A673 (cell line): Measurements from ENCODE around the gene NFU1.

Experiments used
- EZH2 ChIP-seq: fragments of 200-600 bp; sonication (generic); IDR thresholded peaks from 2 replicates; pipeline ENCODE4 v1.6.1; 2017; ENCODE audit warnings: borderline replicate concordance, low read depth, mild to moderate bottlenecking, mixed read lengths, antibody characterized with exemption, low read length; ENCODE audit not compliant: poor library complexity, severe bottlenecking
- TF ChIP-seq, protein P1 (sequence below): fragments of 300-800, 200-600 bp; sonication (generic); conservative IDR thresholded peaks from 2 replicates; pipeline ENCODE4 v1.5.1; 2017; ENCODE audit warnings: low read depth, mild to moderate bottlenecking, antibody characterized with exemption, low read length, moderate library complexity, mixed read lengths

DNA sequence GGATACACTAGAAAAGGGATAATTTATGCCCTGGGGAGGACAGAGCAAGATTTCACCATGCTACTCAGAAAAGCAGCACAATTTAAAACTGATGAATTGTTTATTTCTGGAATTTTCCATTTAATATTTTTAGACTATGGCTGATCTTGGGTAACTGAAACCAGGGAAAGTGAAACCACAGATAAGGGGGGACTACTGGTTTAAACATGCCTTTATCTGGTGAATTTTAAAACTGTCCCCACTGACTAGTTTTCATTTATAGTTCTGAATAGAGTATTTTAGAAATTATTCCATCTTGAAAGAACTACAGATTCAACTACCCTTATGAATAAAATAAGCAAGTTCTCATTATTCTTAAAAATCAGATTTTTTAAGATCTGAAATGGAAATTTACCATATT is 15.0 kb downstream of the NFU1 start:
- TF ChIP-seq, protein P1, sequence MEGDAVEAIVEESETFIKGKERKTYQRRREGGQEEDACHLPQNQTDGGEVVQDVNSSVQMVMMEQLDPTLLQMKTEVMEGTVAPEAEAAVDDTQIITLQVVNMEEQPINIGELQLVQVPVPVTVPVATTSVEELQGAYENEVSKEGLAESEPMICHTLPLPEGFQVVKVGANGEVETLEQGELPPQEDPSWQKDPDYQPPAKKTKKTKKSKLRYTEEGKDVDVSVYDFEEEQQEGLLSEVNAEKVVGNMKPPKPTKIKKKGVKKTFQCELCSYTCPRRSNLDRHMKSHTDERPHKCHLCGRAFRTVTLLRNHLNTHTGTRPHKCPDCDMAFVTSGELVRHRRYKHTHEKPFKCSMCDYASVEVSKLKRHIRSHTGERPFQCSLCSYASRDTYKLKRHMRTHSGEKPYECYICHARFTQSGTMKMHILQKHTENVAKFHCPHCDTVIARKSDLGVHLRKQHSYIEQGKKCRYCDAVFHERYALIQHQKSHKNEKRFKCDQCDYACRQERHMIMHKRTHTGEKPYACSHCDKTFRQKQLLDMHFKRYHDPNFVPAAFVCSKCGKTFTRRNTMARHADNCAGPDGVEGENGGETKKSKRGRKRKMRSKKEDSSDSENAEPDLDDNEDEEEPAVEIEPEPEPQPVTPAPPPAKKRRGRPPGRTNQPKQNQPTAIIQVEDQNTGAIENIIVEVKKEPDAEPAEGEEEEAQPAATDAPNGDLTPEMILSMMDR = no peak
- no peak for TF ChIP-seq EZH2
